GM19455 (cell line): ENCODE results near the gene GNG7.
"Not testable (repeated sequence)": the region's sequence is repeated elsewhere in the genome, so short reads cannot be mapped to it uniquely, and the experiment has no call there.

Experiments
- ATAC-seq: cut with Tn5 transposase; IDR thresholded peaks from one replicate; pipeline ENCODE4 v1.9.1; 2021; ENCODE audit not compliant: unreplicated experiment

GNG7 gene

DNA sequence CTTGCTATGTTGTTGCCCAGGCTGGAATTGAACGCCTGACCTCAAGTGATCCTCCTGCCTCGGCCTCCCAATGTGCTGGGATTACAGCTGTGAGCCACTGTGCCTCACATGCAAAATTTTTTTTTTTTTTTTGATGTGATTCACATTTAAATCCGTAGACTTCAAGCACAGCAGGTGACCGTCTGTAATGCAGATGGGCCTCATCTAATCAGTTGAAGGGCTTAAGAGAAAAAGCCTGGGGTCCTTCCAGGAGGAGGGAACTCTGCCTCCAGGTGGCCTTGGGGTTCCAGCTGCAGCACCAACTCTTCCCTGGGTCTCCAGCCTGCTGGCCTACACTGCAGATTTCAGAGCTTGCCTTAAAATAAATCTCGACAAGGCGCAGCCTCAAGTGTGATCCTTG lies 183.0 kb downstream of the GNG7 start:
- ATAC-seq = no peak

- not testable (repeated sequence) for ATAC-seq
Measured at GRCh38 chr19:2518856-2519255, 183.6 kb downstream of the GNG7 start.

- ATAC-seq = no peak
Measured at GRCh38 chr19:2517881-2518601, 184.5 kb downstream of the GNG7 start.

- ATAC-seq = no peak
Measured at GRCh38 chr19:2516727-2517126, 185.8 kb downstream of the GNG7 start.

DNA sequence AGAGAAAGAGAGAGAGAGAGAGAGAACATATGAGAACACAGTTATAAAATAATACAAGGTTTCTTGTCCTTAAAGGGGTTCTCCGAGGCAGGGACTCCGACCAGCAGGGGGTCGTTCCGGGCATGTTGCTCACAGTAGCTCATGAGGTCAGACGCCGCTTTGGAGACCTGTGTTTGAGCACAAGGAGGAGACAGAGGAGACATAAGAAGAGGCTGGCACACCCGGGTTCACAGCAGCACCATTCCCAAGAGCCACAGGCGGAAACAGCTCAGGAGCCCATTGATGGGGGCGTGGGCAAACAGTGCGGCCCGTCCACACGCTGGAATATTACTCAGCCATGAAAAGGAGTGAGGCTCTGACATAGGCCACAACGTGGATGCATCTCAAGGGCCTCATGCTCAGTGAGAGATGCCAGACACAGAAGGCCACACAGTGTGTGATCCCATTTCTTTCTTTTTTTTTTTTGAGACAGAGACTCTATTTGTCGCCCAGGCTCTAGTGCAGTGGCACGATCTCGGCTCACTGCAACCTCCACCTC lies 187.4 kb downstream of the GNG7 start:
- no peak for ATAC-seq

DNA sequence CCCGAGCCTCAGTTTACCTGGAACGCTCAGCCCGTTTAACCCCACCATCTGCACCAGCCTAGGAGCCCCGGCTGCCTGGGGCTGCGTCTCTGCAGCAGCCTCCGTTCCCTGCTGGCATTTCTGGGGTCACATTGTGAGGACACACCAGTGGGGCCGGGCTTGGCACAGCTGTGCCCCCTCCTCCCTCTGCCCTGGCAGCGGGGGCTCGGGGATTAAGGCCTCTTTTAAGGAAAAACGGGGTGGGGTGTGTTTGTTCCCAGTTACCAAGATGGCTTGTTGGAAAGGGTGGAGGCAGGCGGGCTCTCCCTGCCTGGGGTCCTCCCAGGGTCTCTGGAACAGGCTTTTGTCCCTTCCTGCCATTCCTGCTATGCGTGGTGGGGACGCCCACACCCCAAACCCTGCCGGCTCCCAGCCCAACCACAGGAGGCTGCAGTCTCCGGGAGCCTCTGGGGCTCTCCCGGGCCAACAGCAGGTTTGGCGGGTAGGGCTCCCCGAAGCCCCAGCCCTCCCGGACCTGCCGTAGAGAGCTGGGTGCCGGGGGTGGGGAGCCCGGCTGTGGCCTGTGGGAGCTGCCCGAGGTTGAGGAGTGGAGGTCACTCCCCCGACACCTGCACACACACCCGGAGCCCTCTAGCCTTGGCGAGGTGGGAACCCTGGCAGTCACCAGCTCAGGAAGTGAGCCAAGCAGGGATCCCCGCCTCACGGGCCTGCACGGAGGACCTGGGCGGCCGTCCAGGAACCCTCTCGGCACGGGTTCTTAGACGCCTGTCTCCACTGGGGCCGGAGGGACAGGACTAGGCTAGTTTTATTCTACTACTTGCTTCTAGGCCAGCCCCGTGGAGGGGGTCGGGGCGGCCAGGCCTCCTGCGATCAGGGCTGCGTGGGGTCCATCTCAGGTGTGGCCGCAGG lies 189.7 kb downstream of the GNG7 start:
- ATAC-seq = no peak

- ATAC-seq = no peak
Measured at GRCh38 chr19:2511991-2512390, 190.5 kb downstream of the GNG7 start.

DNA sequence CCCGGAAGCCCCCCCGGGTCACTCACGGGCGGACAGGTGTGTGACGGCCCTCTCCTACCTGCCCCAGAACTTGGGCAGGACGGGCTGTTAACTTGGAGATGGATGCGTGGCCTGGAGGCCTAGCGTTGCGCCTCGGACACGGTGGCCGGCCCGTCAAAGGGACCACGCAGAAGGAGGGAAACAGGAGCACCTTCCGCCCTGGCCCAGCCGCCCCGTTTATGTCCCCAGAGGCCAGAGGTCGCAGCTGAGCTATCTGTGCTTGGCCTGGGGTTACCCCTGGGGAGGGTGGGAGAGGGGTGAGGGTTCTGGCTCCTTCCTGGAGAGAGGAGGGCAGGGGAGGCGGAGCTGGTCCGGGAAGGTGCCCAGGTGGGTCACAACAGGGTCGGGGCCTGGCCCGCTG lies 190.9 kb downstream of the GNG7 start:
- ATAC-seq = no peak

DNA sequence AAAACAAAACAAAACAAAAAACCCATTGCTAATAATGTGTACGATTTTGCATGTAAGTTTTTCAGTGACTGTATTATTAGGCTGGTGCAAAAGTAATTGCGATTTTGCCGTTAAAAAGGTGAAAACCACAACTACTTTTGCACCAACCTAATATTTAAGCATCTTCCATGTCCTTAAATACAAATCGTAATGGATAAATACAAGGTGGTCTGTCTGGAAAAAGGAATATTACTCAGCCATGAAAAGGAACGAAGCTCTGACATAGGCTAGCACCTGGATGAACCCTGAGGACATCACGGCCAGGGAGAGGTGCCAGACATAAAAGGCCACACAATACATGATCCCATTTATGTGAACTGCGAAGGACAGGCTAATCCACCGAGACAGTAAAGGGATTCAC lies 193.4 kb downstream of the GNG7 start:
- no peak for ATAC-seq

GRCh38 chr19:2507109-2507508 lies 195.4 kb downstream of the GNG7 start:
- no peak for ATAC-seq

DNA sequence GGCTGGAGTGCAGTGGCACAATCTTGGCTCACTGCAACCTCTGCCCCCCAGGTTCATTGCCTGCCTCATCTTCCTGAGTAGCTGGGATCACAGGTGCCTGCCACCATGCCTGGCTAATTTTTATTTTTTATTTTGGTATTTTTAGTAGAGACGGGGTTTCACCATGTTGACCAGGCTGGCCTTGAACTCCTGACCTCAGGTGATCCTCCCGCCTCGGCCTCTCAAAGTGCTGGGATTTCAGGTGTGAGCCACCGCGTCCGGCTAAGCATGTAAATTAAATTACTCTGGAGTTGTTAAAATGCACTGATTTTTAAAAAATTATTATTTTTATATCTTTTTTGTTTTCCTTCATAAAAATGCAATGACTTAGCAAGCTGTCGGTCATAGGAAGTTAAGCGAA lies 195.8 kb downstream of the GNG7 start:
- not testable (repeated sequence) for ATAC-seq

DNA sequence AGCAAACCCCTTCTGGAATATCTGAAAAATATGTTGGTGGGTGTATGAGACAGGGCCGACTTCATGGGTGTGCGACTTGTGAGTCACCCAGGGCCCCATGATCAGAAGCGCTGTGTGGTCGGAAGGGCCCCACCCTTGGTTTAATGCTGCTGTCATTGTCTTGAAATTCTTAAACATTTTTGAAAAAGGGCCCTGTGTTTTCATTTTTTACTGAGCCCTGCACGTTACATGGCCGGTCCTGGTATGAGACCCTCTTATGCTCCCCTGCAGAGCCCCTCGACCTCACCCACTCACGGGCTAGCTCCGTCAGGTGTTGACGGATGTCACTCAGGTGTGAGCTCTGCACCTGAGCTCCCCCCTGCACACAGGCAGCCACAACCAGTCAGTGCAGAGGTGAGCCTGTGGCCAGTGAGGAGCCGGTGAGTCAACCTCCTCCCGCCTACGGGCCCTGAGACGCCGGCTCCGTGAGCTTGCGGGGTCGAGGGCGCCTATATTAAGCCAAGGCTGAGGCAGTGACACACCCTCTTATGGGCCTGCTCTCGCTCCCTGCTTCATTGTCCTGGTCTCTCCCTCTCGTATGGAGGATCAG lies 198.9 kb downstream of the GNG7 start:
- ATAC-seq = no peak

- ATAC-seq = no peak
Measured at GRCh38 chr19:2500841-2501261, 201.6 kb downstream of the GNG7 start.

- no peak for ATAC-seq
Measured at GRCh38 chr19:2500156-2500555, 202.3 kb downstream of the GNG7 start.

GRCh38 chr19:2497186-2497585 lies 205.3 kb downstream of the GNG7 start:
- ATAC-seq = no peak

DNA sequence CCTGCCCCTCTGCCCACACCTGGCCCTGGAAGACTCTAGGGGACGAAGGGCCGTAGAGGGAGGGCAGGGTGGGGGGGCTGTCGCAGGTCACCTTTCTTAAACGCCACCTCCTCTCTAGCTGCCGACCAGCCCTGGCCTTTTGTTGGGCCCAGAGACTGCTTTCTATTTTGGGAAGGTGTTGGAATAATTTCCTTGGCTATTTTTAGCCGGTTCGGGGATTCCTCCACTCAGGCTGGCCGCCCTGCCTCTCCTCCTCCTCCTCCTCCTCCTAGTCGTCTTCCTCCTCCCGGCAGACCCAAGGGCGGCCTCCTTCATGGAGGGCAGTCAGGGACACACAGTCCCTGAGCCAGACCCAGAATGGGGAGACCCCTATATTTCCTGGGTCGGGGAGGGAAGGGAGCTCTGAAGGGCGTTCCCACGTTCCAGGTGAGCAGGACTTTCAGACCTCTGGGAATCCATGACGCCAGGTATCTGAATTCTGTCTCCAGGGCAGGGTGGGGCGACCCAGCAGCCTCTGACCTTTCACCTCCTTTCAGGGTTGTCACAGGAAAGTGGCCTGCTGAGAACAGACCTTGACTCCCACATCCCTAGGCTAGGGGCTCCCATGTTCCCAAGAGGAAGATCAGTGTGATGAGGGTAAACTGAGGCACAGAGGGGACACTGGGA lies 206.7 kb downstream of the GNG7 start:
- no peak for ATAC-seq

GRCh38 chr19:2495130-2495641 lies 207.3 kb downstream of the GNG7 start:
- ATAC-seq = no peak

- ATAC-seq = no peak
Measured at GRCh38 chr19:2494447-2495129, 207.9 kb downstream of the GNG7 start.

DNA sequence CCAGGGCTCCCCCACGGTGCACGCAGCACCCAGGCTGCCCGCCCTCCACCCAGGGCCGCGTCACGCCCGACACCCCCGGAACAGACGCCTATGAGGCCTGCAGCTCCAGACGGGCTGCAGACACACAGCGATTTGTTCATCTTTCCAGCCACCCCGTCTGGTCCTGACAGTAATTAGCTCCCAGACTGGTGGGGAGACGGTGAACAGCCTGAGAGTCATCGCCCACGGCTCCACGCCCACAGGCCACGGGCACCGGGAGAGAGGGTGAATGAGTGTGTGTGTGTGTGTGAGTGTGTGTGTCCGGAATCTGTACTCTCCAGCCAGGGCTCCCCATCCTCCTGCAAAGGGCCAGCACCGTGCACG lies 208.4 kb downstream of the GNG7 start:
- no peak for ATAC-seq

- ATAC-seq = not testable (repeated sequence)
Measured at GRCh38 chr19:2493448-2493847, 209.0 kb downstream of the GNG7 start.
